GM20000 (cell line): ENCODE measurements around the gene TRAK2.

Experiments used
- DNase-seq: peaks from one replicate; pipeline ENCODE4 v3.0.0; 2012; ENCODE audit warnings: low spot score
- CTCF ChIP-seq: IDR thresholded peaks from 2 replicates; pipeline ENCODE4 v1.5.1; 2012; ENCODE audit warnings: mild to moderate bottlenecking, control low read depth; ENCODE audit errors: extremely low read depth, missing control alignments

The TRAK2 gene

DNA sequence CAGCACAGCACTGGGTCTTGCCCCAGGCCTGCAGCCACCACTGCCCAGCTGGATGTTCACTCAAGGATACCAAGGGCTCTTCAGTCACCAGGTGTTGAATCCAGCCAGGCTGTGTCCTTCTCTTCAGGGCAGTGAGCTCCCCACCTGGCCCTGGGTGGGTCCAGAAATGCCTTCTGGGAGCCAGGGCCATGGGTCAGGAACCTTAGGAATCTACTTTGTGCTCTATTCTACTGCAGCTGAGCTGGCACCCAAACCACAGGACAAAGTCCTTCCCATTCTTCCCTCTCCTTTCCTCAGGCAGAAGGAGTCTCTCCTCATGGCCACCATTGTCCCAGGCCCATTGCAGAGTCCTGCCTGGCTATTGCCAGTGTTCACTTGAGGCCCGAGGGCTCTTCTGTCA lies 13.3 kb upstream of the TRAK2 start:
- no peak for DNase-seq
- no peak for TF ChIP-seq CTCF

- DNase-seq, result no peak
- no peak for TF ChIP-seq CTCF
These were observed 9.3 kb upstream of the TRAK2 start for GRCh38 chr2:201460532-201460931.

DNA sequence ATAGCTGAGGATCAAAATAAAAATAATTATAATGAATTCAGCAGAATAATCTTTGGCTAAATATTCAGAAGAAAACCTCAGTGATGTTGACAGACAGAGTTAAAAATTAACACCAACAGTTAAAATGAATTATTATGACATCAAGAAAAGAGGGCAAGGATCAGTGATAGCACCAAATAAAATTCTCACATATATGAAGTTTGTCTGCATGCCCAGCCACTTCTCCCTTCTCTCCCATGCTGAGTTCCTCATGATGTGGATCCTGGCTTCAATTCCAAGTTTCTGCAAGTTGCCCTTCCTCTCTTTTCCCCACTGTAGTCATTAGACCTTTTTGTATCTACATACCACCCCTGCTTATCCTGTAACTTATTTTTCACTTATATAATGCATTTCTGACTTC lies 7.1 kb upstream of the TRAK2 start:
- TF ChIP-seq CTCF, result no peak
- no peak for DNase-seq

- TF ChIP-seq CTCF, result no peak
- DNase-seq, result no peak
These were observed 1.8 kb upstream of the TRAK2 start for GRCh38 chr2:201452922-201453643.

DNA sequence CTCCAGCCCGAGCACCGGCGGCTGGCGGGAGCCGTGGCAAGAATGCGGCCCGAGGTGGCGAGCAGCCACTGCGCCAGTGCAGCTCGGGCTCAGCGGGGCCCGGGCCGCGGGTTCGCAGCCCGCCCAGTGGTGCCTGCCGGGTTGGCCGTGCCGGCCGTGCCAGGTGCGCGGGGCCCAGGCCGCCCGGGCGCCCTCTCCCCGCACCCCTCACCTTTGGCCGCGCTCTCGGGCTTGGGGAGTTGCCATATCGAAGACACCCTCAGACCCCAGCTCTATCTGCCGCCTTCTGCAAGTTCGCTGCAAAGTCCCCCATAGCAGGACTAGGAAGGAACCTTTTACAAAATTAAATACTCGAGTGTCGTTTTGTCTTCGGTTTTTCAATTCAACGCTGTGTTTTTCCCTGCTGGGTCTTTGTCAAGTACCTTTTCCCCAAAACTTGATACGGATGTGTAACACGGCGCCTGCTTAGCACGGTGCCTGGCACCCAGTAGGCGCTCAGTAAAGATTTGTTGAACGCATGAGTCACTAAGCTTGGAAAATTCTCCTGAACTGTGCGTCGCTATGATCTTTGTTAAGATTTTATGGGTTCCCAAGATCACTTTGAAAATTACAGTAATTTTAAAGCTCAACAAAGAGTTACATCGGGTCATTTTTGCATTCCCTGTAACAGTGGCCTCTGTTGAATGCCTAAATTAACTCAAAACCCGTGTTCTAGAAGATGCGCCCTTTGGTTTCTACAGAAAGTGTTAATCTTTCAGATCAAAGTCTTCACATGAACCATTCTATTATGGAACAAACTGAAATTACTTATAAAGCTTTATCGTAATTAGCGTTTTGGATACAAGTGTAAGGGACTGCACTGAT lies 1.0 kb upstream of the TRAK2 start:
- no peak for TF ChIP-seq CTCF
- no peak for DNase-seq

- no peak for TF ChIP-seq CTCF
- no peak for DNase-seq
These were observed 335 bp downstream of the TRAK2 start for GRCh38 chr2:201450954-201451291.

DNA sequence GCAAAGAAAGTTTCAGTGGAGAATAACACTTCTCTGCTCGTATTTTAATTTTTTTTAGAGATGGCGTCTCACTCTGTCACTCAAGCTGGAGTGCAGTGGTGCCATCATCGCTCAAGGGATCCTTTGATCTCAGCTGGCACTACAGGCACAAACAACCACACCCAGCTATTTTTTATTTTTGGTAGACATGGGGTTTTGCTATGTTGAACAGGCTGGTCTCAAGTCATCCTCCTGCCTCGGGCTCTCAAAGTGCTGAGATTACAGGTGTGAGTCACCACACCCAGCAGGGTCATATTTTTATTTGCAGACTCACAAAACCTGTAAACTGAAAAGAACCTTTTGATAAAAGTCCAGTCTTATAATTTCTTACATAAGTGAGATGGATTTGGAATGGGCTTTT lies 2.6 kb downstream of the TRAK2 start:
- no peak for DNase-seq

More for the DNA sequence above, 2.6 kb downstream of the TRAK2 start:
- TF ChIP-seq CTCF, result no peak
